HG02938 (cell line): ENCODE results near the gene TAS1R3.
A peak's percentile ranks its signal among the peaks of the same experiment; 100 is the strongest.
"Not testable (repeated sequence)": the region's sequence is repeated elsewhere in the genome, so short reads cannot be mapped to it uniquely, and the experiment has no call there.

Experiments used
- ATAC-seq: cut with Tn5 transposase; IDR thresholded peaks from one replicate; pipeline ENCODE4 v1.9.1; 2021; ENCODE audit warnings: mild to moderate bottlenecking, moderate library complexity; ENCODE audit not compliant: unreplicated experiment

TAS1R3 gene

DNA sequence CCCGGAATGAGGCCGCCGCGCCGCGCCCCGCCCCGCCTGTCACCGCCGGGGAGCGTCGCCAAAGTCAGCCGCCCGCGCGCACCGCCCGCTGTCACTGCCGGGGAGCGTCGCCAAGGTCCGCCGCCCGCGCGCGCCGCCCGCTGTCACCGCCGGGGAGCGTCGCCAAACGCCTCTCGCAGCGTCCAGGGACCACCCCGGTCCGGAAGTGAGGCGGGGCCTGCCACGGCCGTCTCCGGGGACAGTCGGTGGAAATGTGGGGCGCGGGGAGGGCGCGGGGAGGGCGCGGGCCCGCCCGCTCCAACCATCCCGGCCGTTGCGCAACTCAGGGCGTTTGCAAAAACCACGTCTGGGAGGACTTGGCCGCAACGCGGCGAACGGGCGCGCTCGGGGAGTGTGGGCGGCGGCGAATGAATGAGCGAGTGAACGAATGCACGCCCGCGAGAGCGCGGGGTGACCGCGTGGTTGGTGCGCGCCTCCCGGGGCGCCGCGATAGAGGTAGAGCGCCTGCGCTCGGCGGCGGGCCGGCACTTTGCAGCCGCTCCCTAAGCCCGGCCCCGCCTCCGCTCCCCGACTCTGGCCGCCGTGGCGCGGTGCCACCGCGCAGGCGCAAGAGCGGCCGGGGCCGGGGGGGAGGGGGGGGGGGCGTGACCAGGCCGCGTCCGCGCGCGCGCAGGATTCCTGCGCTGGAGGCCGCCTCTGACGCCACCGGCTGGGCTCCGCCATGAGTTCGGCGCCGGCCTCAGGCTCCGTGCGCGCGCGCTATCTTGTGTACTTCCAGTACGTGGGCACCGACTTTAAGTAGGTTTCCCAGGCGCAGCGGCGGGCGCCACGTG lies 22.9 kb upstream of the TAS1R3 start, which contains the start of the genes ACAP3 and PUSL1:
Gene ACAP3 (minus strand): TSS at position 8 of the 833 bp plus-strand sequence. CDS start 115 bp downstream, outside the sequence.
Gene PUSL1 (plus strand): TSS at position 675 of the 833 bp plus-strand sequence. CDS start 47 bp downstream, at position 722.
- peak; percentile 46 for ATAC-seq

- no peak for ATAC-seq
These were observed 22.3 kb upstream of the TAS1R3 start for GRCh38 chr1:1308756-1309250.

DNA sequence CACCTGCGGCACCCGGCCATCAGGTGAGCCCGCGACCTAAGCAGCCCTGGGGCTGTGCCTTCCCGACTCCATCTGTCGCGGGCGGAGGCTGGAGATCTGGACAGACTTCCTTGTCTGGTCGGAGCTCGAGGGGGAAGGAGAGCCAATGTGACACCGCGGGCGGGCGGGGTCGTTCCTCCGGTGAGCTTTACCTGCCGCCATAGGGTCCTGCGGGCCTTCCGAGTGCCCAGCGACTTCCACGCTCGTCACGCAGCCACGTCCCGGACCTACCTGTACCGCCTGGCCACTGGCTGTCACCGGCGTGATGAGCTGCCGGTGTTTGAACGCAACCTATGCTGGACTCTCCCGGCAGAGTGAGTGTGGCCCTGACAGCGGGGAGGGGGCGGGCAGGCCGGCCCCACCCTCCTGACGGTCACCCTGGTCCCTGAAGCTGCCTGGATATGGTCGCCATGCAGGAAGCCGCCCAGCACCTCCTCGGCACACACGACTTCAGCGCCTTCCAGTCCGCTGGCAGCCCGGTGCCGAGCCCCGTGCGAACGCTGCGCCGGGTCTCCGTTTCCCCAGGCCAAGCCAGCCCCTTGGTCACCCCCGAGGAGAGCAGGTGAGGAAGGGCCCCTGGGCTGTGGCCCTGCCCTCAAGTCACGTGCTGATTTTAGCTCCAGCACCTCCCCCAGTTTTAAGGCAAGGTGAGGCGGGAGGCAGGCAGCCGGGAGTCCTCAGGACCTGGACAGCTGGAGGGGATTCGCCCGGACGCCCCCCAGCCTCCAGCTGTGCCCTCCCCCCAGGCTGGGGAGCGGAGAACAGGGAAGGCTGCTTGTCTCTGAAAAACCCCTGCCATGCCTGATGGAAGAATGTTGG lies 21.6 kb upstream of the TAS1R3 start:
- no peak for ATAC-seq

- ATAC-seq: no peak
These were observed 21.0 kb upstream of the TAS1R3 start for GRCh38 chr1:1310109-1310385.

GRCh38 chr1:1310476-1311053 lies 20.5 kb upstream of the TAS1R3 start:
- no peak for ATAC-seq

- no peak for ATAC-seq
These were observed 19.7 kb upstream of the TAS1R3 start for GRCh38 chr1:1311107-1312104.

DNA sequence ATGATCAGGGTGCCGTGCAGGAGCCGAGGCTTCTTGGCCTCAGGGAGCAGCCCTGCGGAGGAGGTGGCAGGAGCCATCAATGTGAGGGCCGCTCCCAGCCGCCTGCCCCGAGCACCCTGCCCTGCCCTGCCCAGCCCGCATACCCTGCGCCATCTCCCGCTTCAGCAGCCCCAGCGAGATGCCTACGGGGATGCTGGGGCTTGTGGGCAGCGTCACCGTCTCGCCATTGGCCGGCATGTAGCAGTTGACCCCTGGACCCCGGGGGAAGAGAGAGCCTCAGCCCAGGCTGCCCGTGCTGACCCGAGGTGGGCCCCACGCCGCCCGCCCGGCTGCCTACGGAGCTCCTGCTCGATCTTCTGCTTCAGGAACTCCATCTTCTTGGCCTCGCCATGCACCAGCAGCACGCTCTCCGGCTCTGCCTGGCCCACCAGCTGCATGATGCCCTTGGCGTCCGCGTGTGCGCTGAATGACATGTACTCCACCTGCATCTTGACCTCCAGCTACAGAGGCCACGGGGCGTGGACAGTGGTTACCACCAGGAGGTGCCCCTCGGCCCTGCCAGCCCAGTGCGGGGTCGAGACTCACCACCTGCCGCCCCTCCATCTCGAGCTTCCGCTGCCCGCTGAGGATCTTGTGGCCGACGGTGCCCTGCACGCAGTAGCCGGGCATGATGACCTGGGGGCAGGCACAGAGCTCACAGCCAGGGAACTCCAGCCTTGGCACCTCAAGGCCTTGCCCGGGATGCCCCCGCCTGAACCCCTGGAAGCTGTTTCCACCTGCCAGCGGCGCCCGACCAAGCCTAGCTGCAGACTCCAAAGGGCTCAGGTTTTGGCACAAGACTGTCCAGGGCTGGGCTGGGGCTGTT lies 18.4 kb upstream of the TAS1R3 start:
- ATAC-seq: no peak

GRCh38 chr1:1313500-1314236 lies 17.4 kb upstream of the TAS1R3 start:
- no peak for ATAC-seq

GRCh38 chr1:1314237-1314586 lies 16.9 kb upstream of the TAS1R3 start:
- no peak for ATAC-seq

- ATAC-seq: no peak
These were observed 16.3 kb upstream of the TAS1R3 start for GRCh38 chr1:1314678-1315335.

GRCh38 chr1:1315435-1315954 lies 15.6 kb upstream of the TAS1R3 start:
- ATAC-seq: no peak

GRCh38 chr1:1316199-1316598 lies 14.9 kb upstream of the TAS1R3 start:
- not testable (repeated sequence) for ATAC-seq

- ATAC-seq: no peak
These were observed 13.7 kb upstream of the TAS1R3 start for GRCh38 chr1:1317420-1317819.

DNA sequence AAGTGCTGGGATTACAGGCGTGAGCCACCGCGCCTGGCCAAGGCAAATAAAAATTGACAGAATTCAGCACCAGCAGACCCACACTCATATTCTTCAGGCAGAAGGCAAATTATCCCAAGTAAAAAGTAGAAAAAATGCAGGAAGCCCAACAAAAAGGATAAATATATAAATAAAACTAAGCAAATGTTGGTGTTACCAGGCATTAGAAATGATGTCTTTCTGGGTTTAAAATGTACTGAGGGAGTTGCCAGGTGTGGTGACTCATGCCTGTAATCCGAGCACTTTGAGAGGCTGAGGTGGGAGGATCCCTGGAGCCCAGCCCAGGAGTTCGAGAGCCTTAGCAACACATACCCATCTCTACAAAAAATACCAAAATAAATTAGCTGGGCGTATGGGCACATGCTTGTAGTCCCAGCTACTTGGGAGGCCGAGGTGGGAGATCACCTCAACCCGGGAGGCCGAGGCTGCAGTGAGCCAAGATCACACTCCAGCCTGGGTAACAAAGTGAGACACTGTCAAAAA lies 12.9 kb upstream of the TAS1R3 start:
- no peak for ATAC-seq

GRCh38 chr1:1318777-1319645 lies 12.1 kb upstream of the TAS1R3 start:
- no peak for ATAC-seq

- no peak for ATAC-seq
These were observed 11.5 kb upstream of the TAS1R3 start for GRCh38 chr1:1319646-1319941.
